ENCODE data around the gene MPZ.

GRCh38 chr1:161298116-161298515, 11.7 kb downstream of the MPZ start:
- TF ChIP-seq CTCF (IDR thresholded peaks at IDR 0.05; ENCODE audit: poor library complexity), result no peak
- no peak for TF ChIP-seq EZH2 (IDR thresholded peaks at IDR 0.05; ENCODE audit: borderline replicate concordance)
